NCI-H2196 treated with DMSO at 0.1 percent for 48 hours (cell line): ENCODE results near the gene ANKRD23.

Experiments
- DNase-seq: peaks from one replicate; lab custom pipeline; 2025; ENCODE audit not compliant: unreplicated experiment; lab: John Stamatoyannopoulos, UW

ANKRD23 gene

GRCh38 chr2:96877631-96878092 is 33.8 kb upstream of the ANKRD23 start:
- no peak for DNase-seq

DNA sequence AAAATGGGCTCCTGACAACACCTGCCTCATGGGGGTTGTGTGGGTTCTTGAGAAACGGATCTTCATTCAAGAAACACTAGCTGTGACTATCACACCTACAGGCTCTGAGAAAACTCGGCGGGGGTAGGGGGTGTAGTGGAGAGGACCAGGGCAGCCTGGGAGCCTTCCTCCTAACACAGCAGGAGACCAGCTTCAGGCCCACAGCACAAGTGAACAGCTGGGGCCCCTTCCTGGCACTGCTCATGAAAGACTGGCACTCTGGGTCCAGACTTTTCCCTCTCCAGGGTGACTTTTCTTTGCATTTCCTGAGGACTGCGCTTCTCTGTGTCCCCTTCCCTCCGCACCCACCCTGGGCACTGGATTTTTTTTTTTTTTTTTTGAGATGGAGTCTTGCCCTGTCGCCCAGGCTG is 33.2 kb upstream of the ANKRD23 start:
- DNase-seq, result no peak

DNA sequence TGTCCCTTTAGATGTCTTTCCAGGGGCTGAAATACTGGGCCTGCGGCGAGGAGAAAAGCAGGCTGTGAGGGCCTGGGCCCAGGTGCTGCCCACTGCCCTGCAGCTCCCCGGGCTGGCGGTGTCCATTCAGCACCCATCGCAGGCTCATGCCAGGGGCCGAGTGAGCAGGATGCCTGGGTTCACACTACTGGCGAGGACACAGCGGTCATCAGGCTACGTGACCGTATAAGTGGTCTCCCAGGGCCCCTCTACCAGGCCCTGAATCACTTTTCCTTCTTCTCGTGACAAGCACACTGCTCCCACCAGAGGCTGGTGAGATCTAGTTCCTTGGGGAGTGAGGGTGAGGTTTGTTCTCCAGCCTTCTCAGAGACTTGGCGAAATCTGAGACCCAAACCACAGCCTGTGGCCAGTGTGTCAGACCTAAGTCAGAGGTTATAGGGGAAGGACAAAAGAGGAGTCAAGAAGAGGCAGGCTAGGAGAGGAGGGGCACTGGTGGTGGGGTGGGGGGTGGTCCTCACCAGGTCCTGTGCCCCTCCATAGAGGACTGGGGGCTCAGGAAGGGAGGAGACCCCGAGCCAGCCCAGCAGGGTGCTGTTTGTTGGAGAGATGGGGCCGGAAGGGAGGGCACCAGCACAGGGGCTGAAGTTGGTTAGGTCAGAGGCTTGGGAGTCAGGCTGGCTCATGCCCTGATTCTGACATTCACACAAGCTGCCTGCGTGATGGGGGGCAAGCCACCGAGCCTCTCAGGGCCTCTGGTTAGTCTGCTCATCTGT is 32.6 kb upstream of the ANKRD23 start:
- no peak for DNase-seq

DNA sequence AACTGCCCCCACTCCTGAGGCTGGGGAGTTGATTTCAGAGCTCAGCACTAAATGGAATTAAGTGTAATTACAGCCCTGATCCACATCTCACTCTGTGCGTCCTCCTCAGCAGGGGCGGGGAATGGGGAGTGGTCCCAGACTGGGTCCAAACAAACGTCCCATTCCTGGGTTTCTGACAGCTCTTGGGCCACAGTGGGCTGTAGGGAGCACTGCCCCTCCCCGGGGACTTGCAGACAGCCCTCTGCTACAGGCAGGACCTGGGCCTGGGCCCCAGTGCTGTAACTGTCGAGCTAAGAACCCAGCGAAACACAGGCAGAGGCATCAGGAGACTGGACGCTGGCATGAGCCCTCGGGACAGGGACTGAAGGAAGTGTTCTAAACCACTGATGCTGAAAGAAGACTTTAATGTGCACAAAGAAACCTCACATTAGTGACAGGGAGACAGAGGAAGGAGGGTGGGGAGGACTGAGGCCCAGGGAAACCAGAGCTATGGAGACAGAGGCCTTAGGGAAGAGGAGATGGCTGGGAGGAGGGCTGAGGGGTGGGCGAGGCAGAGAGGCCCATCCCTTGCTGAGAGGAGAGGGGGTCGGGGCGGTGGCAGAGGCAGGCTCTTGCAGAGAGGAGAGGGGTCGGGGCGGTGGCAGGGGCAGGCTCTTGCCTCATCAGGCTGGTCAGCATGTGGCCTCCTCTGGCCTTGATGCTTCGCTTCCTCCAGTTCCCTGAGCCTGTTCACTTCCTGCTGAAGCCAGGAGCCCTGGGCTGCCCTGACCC is 31.9 kb upstream of the ANKRD23 start:
- no peak for DNase-seq

- DNase-seq, result no peak
Observed at GRCh38 chr2:96874198-96874831, 30.5 kb upstream of the ANKRD23 start.

- DNase-seq, result no peak
Observed at GRCh38 chr2:96873651-96874096, 29.9 kb upstream of the ANKRD23 start.

DNA sequence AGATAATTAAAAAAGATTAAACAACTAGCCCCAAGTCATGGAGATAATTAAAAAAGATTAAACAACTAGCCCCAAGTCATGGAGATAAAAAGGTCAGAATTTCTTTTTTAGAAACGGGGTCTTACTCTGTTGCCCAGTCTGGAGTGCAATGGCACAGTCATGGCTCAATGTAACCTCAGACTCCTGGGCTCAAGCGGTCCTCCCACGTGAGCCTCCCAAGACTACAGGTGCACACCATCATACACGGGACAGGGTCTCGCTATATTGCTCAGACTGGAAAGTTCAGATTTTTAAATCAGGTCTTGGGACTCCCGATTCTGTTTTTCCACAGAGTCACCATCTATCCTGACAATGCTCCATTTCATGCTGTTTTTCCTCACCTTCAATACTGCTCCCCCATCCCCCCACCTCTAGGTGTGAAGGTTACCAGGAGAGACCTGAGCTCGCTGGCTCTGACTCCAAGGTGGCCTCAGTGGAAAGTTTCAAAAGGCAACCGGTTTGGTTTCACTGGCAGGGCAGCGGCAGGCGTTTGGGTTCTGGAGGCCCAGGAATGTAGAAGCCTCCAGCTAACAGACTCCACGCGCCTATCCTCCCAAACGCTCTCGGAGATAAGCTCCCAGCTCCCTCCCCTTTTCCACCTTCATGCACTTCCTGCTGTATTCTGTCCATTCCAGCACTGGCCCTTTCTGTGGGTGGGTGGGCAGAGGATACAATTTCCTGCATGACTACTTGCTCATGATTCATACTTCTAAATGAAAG is 28.9 kb upstream of the ANKRD23 start:
- DNase-seq, result no peak

DNA sequence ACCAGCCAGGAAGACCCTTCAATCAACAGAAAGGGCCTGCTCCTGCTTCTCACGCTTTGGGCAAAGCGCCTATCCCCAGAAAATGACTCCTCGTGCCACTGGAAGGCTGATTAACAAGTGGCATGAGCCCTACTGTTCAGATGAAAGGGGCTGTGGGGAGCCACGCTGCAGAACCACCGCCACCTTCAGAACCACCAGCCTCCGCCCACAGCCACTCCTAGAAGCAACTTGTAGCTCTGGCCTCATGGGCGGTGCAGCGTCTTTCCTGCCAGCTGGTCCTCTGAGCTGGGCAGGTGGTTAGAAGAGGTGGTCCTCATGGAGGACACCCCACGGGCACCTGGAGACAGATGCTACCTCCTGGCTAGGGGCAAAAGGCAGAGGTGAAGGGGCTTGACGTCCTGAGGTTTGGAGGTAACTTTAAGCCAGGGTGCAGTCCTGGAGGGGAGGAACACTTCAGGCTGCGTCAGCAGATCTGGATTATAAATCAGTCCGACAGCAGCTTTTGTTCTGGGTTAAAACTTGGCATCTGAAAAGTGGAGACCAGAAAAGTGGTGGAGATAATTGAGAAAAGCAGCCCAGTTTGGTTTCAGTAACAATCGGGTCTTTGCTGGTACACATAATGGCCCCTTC is 26.9 kb upstream of the ANKRD23 start:
- peak; percentile 47 for DNase-seq

- DNase-seq, result no peak
Observed at GRCh38 chr2:96869822-96870625, 26.2 kb upstream of the ANKRD23 start, which contains the start of gene SEMA4C. TSS of gene SEMA4C (minus strand) at chr2:96870080. CDS start at chr2:96867886, 2,194 bp downstream.

GRCh38 chr2:96869281-96869821 is 25.5 kb upstream of the ANKRD23 start:
- no peak for DNase-seq

DNA sequence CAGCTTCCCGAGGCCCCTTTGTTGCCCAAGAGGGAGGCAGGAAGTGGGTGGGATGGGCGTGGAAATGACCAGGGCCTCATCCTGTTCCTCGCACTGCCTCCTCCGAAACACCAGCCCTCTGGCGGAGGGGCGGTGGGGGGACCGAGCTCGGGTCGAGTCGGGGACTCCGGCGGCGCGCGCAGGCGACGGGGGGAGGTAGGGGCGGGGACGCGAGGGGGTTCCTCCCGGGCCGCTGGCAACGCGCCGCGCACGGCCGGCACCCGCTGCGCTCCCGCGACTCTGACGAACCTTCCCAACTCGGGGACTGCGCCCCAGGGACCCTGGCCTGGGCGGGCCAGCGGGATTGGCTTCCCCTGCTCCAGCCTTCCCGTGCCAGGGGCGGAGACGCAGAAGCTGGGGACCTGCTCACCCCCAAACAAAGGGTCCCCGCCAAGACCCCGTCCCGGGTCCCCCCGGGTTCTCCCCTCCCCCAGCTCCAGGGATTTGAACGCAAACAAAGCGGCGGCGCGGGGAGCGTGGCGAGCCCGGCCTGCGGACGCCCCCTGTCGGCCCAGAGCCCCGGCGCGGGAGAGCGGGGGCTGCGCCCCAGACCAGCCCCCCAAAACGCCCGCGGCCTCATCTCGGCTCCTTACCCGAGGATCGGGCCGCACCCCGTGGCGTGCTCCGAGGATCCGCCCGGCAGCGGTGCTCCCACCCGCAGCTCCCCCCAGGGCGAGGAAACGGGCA is 24.9 kb upstream of the ANKRD23 start:
- peak; percentile 37 for DNase-seq

- no peak for DNase-seq
Observed at GRCh38 chr2:96867756-96868554, 24.1 kb upstream of the ANKRD23 start.

DNA sequence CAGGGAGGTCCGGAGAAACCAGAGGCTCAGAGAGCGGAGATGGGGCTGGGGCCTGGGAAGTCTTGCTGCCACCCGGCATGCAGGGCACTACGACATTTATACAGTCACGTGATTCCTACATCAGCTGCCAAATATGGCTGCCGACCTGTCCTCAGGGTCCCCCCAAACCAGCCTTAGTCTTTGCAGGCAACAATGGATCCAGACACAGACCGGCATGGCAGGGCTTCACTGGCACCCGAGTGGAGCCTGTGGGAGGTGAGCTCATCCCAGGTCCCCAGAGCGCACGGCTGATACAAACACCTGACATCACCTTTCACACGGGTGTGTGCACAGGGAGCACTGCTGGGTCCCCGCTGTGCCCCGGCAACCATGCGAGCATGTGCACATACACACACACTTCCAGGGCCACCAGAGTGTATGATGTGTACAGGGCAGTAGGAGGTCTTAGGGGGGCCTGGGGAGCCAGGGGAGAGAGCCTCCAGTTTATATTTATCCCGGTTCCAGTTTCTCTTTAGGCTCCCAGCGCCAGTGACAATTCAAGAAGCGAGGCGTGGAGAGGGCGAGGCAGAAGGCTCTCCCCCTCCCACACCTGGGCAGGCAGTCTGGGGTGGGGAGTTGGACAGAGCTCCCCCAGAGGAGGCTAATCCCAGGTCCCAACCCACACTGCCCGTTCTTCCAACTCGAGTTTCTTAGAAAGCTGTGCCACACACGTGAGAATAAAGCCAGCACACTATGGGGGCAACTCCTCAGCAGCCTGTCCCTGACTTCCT is 23.4 kb upstream of the ANKRD23 start:
- no peak for DNase-seq

DNA sequence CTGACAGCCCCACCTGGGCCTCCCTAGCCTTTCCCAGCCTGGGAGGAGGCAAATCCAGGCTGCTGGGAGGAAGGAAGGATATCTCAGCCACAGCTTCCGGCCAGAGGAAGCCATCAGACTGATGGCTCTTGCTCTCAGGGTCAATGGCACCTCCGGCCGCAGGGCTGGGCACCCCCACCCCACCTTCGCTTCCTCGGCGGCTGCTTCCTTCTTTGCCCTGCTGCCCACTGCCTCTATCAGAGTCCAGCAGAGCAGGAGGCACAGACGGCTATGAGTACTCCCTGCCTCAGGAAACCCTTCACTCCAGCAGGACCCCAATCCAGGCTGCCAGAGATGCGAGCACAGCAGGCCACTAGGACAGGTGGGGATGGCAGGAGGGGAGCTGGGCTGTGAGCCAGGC is 22.8 kb upstream of the ANKRD23 start:
- no peak for DNase-seq

DNA sequence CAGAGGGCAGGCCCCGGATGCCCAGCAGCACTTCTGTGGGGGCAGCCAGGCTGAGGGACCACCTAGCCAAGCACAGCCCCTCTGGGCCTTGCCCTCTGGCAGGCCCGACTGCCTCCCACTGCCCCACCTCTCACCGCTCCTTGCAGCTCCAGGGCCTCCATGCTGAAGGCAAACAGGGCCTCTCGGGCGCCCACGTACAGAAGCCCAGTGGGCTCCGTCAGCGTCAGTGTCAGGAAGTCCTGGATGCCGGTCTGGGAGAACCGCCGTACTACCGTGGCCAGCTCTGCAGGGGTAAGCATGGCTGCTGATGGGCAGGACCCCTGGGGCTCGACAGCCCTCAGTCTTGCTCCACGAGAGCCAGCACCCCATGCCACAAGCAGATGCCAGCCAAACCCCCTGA is 22.3 kb upstream of the ANKRD23 start:
- DNase-seq, result no peak

DNA sequence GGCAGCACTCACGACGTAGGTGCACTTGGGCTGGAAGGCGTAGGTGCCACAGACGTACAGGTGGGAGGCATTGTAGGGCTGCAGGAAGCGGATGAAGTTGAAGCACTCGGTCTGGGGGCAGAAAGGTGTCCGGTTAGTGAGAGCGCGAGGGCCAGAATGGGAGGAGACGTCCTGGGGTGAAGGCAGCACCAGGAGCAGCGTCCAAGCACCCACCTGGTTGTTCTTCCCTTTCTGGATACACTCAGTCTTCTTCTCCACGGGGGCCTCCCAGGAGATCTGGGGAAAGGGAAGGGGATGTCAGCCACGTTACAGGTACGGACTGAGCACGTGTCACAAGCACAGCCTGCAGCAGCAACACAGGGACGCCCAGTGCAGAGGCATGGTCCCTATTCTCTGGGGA is 21.8 kb upstream of the ANKRD23 start:
- no peak for DNase-seq
